Thyroid gland (tissue), 4 donors: ENCODE results near the gene PFKM.

Experiments
- POLR2A ChIP-seq, 2 donors: fragments of 450-650 bp; IDR thresholded peaks; one replicate each; pipeline ENCODE4 v1.6.1; 2017; ENCODE audit warnings: antibody characterized with exemption in 2 of 2, mild to moderate bottlenecking in 2 of 2, moderate library complexity in 1 of 2
- TF ChIP-seq, protein P1 (sequence below), 6 experiments: fragments of 200-600 bp in 3 of 6; fragments of 450-650 bp in 3 of 6; sonication (generic) in 3 of 6; IDR thresholded peaks; one replicate each; pipeline ENCODE4 v1.5.1; 2016 to 2019; ENCODE audit warnings: antibody characterized with exemption in 6 of 6, mild to moderate bottlenecking in 2 of 6, inconsistent platforms in 1 of 6, moderate library complexity in 1 of 6

DNA sequence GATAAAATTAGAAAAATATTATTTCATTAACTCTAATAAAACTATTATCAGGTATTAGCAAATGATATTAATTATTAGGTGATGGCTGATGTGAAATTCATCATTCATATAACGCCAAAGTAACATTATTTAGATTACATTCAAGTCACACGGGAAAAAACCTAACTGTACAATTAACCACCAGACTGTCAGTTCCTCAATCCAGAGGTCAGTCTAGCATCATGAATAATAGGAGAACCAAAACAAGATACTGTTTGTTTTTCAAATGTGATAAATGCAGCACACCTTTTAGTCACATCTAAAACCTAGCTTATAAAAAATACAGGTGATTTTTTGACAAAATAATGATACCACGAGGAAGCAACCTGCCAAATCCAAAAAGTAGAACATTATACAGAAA lies 32.8 kb upstream of the PFKM start:
- TF ChIP-seq, protein P1, sequence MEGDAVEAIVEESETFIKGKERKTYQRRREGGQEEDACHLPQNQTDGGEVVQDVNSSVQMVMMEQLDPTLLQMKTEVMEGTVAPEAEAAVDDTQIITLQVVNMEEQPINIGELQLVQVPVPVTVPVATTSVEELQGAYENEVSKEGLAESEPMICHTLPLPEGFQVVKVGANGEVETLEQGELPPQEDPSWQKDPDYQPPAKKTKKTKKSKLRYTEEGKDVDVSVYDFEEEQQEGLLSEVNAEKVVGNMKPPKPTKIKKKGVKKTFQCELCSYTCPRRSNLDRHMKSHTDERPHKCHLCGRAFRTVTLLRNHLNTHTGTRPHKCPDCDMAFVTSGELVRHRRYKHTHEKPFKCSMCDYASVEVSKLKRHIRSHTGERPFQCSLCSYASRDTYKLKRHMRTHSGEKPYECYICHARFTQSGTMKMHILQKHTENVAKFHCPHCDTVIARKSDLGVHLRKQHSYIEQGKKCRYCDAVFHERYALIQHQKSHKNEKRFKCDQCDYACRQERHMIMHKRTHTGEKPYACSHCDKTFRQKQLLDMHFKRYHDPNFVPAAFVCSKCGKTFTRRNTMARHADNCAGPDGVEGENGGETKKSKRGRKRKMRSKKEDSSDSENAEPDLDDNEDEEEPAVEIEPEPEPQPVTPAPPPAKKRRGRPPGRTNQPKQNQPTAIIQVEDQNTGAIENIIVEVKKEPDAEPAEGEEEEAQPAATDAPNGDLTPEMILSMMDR (IDR thresholded peaks at IDR 0.05), result no peak
- no peak for TF ChIP-seq POLR2A (IDR thresholded peaks at IDR 0.05)
